GM23338 (cell line): ENCODE data around the gene C14orf132. TPM values are rescaled to one million over a fixed set of nuclear protein-coding genes. Genes with fewer than 3 reads are reported as not detected.
A peak's percentile ranks its signal among the peaks of the same experiment; 100 is the strongest.

Experiments
- ATAC-seq: fragments of 200-7000 bp; cut with Tn5 transposase; 3 replicates; pipeline ENCODE4 v1.9.1; 2020
- DNase-seq: peaks from one replicate; pipeline ENCODE4 v3.0.0-alpha.2; 2015; ENCODE audit warnings: low spot score
- H2AFZ ChIP-seq: fragments of 200-600 bp; sonication (generic); 2 replicates; pipeline ENCODE4 v1.8.0; 2016; ENCODE audit warnings: antibody characterized with exemption, mild to moderate bottlenecking, moderate library complexity
- H3F3A ChIP-seq: fragments of 200-600 bp; sonication (generic); replicated peaks from 2 replicates; pipeline ENCODE4 v1.8.0; 2017; ENCODE audit warnings: antibody characterized with exemption, mixed run types, low read depth
- H3K27ac ChIP-seq: fragments of 200-600 bp; sonication (generic); 2 replicates; pipeline ENCODE4 v1.6.1; 2016; ENCODE audit warnings: low read depth
- H3K27me3 ChIP-seq: fragments of 200-600 bp; sonication (generic); 2 replicates; pipeline ENCODE4 v1.8.0; 2016; ENCODE audit warnings: mild to moderate bottlenecking, mixed run types, moderate library complexity; ENCODE audit not compliant: insufficient read depth
- H3K36me3 ChIP-seq: fragments of 200-600 bp; sonication (generic); 2 replicates; pipeline ENCODE4 v1.8.0; 2016; ENCODE audit warnings: mild to moderate bottlenecking; ENCODE audit not compliant: insufficient read depth
- H3K4me1 ChIP-seq: fragments of 200-600 bp; sonication (generic); 2 replicates; pipeline ENCODE4 v1.8.0; 2016; ENCODE audit warnings: mild to moderate bottlenecking, moderate library complexity; ENCODE audit not compliant: insufficient read depth
- H3K4me2 ChIP-seq: fragments of 200-600 bp; sonication (generic); 2 replicates; pipeline ENCODE4 v1.7.1; 2017; ENCODE audit warnings: mixed run types
- H3K4me3 ChIP-seq: fragments of 200-600 bp; sonication (generic); 2 replicates; pipeline ENCODE4 v1.6.1; 2016; ENCODE audit warnings: mixed run types
- H3K79me2 ChIP-seq: fragments of 200-600 bp; sonication (generic); replicated peaks from 2 replicates; pipeline ENCODE4 v1.8.0; 2017; ENCODE audit warnings: mild to moderate bottlenecking; ENCODE audit not compliant: insufficient read depth
- H3K9me2 ChIP-seq: fragments of 200-600 bp; sonication (generic); 2 replicates; pipeline ENCODE4 v1.8.0; 2017; ENCODE audit not compliant: insufficient read depth
- H4K20me1 ChIP-seq: fragments of 200-600 bp; sonication (generic); replicated peaks from 2 replicates; pipeline ENCODE4 v1.8.0; 2017; ENCODE audit warnings: mild to moderate bottlenecking; ENCODE audit not compliant: insufficient read depth
- H3K27ac Mint-ChIP-seq: 2 replicates; pipeline ENCODE4 v1.8.0; 2020; ENCODE audit warnings: inconsistent platforms, mild to moderate bottlenecking, moderate library complexity, mixed read lengths
- H3K27me3 Mint-ChIP-seq: 3 replicates; pipeline ENCODE4 v1.8.0; 2022; ENCODE audit warnings: low read depth, mild to moderate bottlenecking, moderate library complexity, mixed read lengths, inconsistent platforms; ENCODE audit not compliant: insufficient read depth, poor library complexity
- H3K36me3 Mint-ChIP-seq: 3 replicates; pipeline ENCODE4 v1.8.0; 2021; ENCODE audit warnings: low read depth, mild to moderate bottlenecking, inconsistent platforms, moderate library complexity, mixed read lengths
- H3K4me1 Mint-ChIP-seq: 3 replicates; pipeline ENCODE4 v1.8.0; 2020; ENCODE audit warnings: mild to moderate bottlenecking, inconsistent platforms, mixed read lengths
- H3K4me3 Mint-ChIP-seq: 3 replicates; pipeline ENCODE4 v1.8.0; 2021; ENCODE audit warnings: moderate library complexity, mild to moderate bottlenecking, inconsistent platforms, mixed read lengths
- H3K9me3 Mint-ChIP-seq: 3 replicates; pipeline ENCODE4 v1.8.0; 2020; ENCODE audit warnings: moderate library complexity, mild to moderate bottlenecking, inconsistent platforms, mixed read lengths
- EZH2 ChIP-seq: fragments of 200-600 bp; sonication (generic); IDR thresholded peaks from one replicate; pipeline ENCODE4 v1.8.0; 2017; ENCODE audit warnings: antibody characterized with exemption, mild to moderate bottlenecking, low read depth; ENCODE audit not compliant: unreplicated experiment
- EZH2phosphoT487 ChIP-seq: fragments of 200-600 bp; sonication (generic); IDR thresholded peaks from one replicate; pipeline ENCODE4 v1.8.1; 2018; ENCODE audit warnings: antibody characterized with exemption; ENCODE audit not compliant: unreplicated experiment
- JUNB ChIP-seq: IDR thresholded peaks from one replicate; pipeline ENCODE4 v1.6.1; 2016; ENCODE audit warnings: antibody characterized with exemption; ENCODE audit not compliant: unreplicated experiment
- STAT1 ChIP-seq: IDR thresholded peaks from one replicate; pipeline ENCODE4 v1.6.1; 2016; ENCODE audit warnings: antibody characterized with exemption; ENCODE audit not compliant: unreplicated experiment
- ZNF331 ChIP-seq: fragments of 250-450 bp; sonication (Bioruptor Pico); IDR thresholded peaks from 2 replicates; pipeline ENCODE4 v1.5.0; 2020; ENCODE audit warnings: low read depth, mild to moderate bottlenecking, moderate library complexity
- polyA plus RNA-seq: library from polyadenylated mRNA; unstranded; fragments of >200 nt; fragmentation: Nextera tagmentation; extraction: Ambion mirVana; gene quantifications from 2 replicates; pipeline ENCODE4 v1.2.1, GENCODE V29; 2016
- total RNA-seq: library from RNA; depleted of rRNA; stranded (reverse); fragments of >200 nt; shearing (Covaris generic); gene quantifications from 2 replicates; pipeline ENCODE4 v1.2.3, GENCODE V29; 2014
- TF ChIP-seq, protein P1 (sequence below), 2 experiments: fragments of 200-600 bp in 1 of 2; sonication (generic) in 1 of 2; conservative IDR thresholded peaks; 2 replicates each; pipeline versions ENCODE4 v1.5.1 to v1.6.1; 2016 to 2017; ENCODE audit warnings: antibody characterized with exemption in 2 of 2, low read depth in 2 of 2, mild to moderate bottlenecking in 2 of 2, moderate library complexity in 1 of 2
- TF ChIP-seq, protein P2 (sequence below): fragments of 250-450 bp; sonication (Bioruptor Pico); IDR thresholded peaks from 2 replicates; pipeline ENCODE4 v1.5.0; 2020; ENCODE audit warnings: mild to moderate bottlenecking, moderate library complexity

Gene C14orf132
- total and polyA plus RNA-seq, 2 experiments from 2014 or later = 13.8 to 16.2 TPM

GRCh38 chr14:96064866-96065265 lies 25.7 kb downstream of the C14orf132 start:
- TF ChIP-seq, protein P1, sequence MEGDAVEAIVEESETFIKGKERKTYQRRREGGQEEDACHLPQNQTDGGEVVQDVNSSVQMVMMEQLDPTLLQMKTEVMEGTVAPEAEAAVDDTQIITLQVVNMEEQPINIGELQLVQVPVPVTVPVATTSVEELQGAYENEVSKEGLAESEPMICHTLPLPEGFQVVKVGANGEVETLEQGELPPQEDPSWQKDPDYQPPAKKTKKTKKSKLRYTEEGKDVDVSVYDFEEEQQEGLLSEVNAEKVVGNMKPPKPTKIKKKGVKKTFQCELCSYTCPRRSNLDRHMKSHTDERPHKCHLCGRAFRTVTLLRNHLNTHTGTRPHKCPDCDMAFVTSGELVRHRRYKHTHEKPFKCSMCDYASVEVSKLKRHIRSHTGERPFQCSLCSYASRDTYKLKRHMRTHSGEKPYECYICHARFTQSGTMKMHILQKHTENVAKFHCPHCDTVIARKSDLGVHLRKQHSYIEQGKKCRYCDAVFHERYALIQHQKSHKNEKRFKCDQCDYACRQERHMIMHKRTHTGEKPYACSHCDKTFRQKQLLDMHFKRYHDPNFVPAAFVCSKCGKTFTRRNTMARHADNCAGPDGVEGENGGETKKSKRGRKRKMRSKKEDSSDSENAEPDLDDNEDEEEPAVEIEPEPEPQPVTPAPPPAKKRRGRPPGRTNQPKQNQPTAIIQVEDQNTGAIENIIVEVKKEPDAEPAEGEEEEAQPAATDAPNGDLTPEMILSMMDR (conservative IDR thresholded peaks at IDR 0.05; ENCODE audit: low read depth in 2 of 2) = no peak
- TF ChIP-seq EZH2 (no peak), EZH2phosphoT487 (no peak), STAT1 (no peak), ZNF331 (CRISPR knock-in tag) (no peak), JUNB (no peak)
- Histone ChIP-seq H3K27me3 (no peaks in the 10 kb centered on the region), H3K4me2 (no peak overlapping the region), H3K79me2 (no peaks in the 10 kb centered on the region), H2AFZ (no peak overlapping the region), H3K4me3 (no peak overlapping the region), H3K27ac (no peak overlapping the region), H3K36me3 (no peaks in the 10 kb centered on the region), H3K4me1 (peaks cover 4% of the 10 kb centered on the region), H3F3A (no peaks in the 10 kb centered on the region), H3K9me2 (no peaks in the 10 kb centered on the region), H4K20me1 (peaks cover 6% of the 10 kb centered on the region; the same call in 1 of the 2 replicates)
- Mint-ChIP-seq H3K4me3 (no peak overlapping the region), H3K27me3 (peaks cover 7% of the 10 kb centered on the region), H3K9me3 (no peaks in the 10 kb centered on the region), H3K36me3 (no peaks in the 10 kb centered on the region), H3K4me1 (peaks cover 10% of the 10 kb centered on the region; the same call in 2 of the 3 replicates), H3K27ac (no peak overlapping the region; the same call in 1 of the 2 replicates)
- no peak for DNase-seq
- ATAC-seq = no peak

- no peaks in the 10 kb centered on the region for H3K79me2 ChIP-seq
- peaks cover 7% of the 10 kb centered on the region for H3K27me3 Mint-ChIP-seq
- no peak overlapping the region for H3K4me3 ChIP-seq
- no peaks in the 10 kb centered on the region for H3K27me3 ChIP-seq
- no peaks in the 10 kb centered on the region for H3K36me3 ChIP-seq
- H3K36me3 Mint-ChIP-seq = no peaks in the 10 kb centered on the region
- peaks cover 10% of the 10 kb centered on the region; the same call in 2 of the 3 replicates for H3K4me1 Mint-ChIP-seq
- DNase-seq = peak; percentile 26
- no peak overlapping the region for H3K4me2 ChIP-seq
- H3K27ac ChIP-seq = 0 out of 2 replicates have a peak overlapping the region, but pooled peaks have one; percentile 39
- H4K20me1 ChIP-seq = peaks cover 6% of the 10 kb centered on the region; the same call in 1 of the 2 replicates
- ATAC-seq = peak; percentile 64
- H3K9me2 ChIP-seq = no peaks in the 10 kb centered on the region
- H3K4me1 ChIP-seq = peaks cover 4% of the 10 kb centered on the region
- H3K27ac Mint-ChIP-seq = peak overlapping the region; percentile 68; the same call in 1 of the 2 replicates
- no peak for TF ChIP-seq EZH2phosphoT487
- TF ChIP-seq, protein P2, sequence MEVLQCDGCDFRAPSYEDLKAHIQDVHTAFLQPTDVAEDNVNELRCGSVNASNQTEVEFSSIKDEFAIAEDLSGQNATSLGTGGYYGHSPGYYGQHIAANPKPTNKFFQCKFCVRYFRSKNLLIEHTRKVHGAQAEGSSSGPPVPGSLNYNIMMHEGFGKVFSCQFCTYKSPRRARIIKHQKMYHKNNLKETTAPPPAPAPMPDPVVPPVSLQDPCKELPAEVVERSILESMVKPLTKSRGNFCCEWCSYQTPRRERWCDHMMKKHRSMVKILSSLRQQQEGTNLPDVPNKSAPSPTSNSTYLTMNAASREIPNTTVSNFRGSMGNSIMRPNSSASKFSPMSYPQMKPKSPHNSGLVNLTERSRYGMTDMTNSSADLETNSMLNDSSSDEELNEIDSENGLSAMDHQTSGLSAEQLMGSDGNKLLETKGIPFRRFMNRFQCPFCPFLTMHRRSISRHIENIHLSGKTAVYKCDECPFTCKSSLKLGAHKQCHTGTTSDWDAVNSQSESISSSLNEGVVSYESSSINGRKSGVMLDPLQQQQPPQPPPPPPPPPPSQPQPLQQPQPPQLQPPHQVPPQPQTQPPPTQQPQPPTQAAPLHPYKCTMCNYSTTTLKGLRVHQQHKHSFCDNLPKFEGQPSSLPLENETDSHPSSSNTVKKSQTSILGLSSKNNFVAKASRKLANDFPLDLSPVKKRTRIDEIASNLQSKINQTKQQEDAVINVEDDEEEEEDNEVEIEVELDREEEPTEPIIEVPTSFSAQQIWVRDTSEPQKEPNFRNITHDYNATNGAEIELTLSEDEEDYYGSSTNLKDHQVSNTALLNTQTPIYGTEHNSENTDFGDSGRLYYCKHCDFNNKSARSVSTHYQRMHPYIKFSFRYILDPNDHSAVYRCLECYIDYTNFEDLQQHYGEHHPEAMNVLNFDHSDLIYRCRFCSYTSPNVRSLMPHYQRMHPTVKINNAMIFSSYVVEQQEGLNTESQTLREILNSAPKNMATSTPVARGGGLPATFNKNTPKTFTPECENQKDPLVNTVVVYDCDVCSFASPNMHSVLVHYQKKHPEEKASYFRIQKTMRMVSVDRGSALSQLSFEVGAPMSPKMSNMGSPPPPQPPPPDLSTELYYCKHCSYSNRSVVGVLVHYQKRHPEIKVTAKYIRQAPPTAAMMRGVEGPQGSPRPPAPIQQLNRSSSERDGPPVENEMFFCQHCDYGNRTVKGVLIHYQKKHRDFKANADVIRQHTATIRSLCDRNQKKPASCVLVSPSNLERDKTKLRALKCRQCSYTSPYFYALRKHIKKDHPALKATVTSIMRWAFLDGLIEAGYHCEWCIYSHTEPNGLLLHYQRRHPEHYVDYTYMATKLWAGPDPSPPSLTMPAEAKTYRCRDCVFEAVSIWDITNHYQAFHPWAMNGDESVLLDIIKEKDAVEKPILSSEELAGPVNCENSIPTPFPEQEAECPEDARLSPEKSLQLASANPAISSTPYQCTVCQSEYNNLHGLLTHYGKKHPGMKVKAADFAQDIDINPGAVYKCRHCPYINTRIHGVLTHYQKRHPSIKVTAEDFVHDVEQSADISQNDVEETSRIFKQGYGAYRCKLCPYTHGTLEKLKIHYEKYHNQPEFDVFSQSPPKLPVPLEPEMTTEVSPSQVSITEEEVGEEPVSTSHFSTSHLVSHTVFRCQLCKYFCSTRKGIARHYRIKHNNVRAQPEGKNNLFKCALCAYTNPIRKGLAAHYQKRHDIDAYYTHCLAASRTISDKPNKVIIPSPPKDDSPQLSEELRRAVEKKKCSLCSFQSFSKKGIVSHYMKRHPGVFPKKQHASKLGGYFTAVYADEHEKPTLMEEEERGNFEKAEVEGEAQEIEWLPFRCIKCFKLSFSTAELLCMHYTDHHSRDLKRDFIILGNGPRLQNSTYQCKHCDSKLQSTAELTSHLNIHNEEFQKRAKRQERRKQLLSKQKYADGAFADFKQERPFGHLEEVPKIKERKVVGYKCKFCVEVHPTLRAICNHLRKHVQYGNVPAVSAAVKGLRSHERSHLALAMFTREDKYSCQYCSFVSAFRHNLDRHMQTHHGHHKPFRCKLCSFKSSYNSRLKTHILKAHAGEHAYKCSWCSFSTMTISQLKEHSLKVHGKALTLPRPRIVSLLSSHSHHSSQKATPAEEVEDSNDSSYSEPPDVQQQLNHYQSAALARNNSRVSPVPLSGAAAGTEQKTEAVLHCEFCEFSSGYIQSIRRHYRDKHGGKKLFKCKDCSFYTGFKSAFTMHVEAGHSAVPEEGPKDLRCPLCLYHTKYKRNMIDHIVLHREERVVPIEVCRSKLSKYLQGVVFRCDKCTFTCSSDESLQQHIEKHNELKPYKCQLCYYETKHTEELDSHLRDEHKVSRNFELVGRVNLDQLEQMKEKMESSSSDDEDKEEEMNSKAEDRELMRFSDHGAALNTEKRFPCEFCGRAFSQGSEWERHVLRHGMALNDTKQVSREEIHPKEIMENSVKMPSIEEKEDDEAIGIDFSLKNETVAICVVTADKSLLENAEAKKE = no peak
- H2AFZ ChIP-seq = no peak overlapping the region
- no peaks in the 10 kb centered on the region for H3K9me3 Mint-ChIP-seq
- H3F3A ChIP-seq = no peaks in the 10 kb centered on the region
- no peak overlapping the region for H3K4me3 Mint-ChIP-seq
Observed at GRCh38 chr14:96065661-96066459, 26.7 kb downstream of the C14orf132 start.
